Heart left ventricle (tissue), 13 donors: ENCODE data around the gene CCN2.

Experiments used
- CTCF ChIP-seq, 12 donors: fragments of 200-600 bp; sonication (generic) in 4 of 12; IDR thresholded peaks; one replicate each; pipeline versions ENCODE4 v1.5.0 to v1.8.0; 2018 to 2022; ENCODE audit warnings: antibody characterized with exemption in 12 of 12, mild to moderate bottlenecking in 5 of 12
- POLR2A ChIP-seq, 2 donors: fragments of 450-650 bp; IDR thresholded peaks; one replicate each; pipeline ENCODE4 v1.6.1; 2017; ENCODE audit warnings: antibody characterized with exemption in 2 of 2, mild to moderate bottlenecking in 2 of 2, moderate library complexity in 2 of 2
- donor health status: ischemic (EF 13 %, LVEDD 7.1; RV severe dilation, severe dysfunction).
- donor health status: DM: no; HTN: yes; CAD: no.
- donor health status: DM: no; HTN: no; CAD: no.
- donor health status: ischemic (EF 25% LVEDD 6.9; RV normal size, moderate dysfunction).
- donor health status: ischemic (EF 25% LVEDD 5.7; RV mildly dilated, moderate dysfunction).
- donor health status: ischemic (EF 35%, LVEDD 5.7; RV mildly dilated, moderate dysfunction).
- donor health status: nonischemic (EF 11% LVEDD 7.7; RV severe dilation, severe dysfunction).
- donor health status: DM: yes; HTN: yes; CAD: no.
- donor health status: PGD.
- donor health status: ischemic (EF 29% LVEDD 5.4; RV normal size, mild dysfunction).
- donor health status: nonischemic (EF 23%, LVEDD 6.1; RV moderate dilation, normal function).

GRCh38 chr6:131920656-131921055 is 30.5 kb downstream of the CCN2 start:
- TF ChIP-seq CTCF (IDR thresholded peaks at IDR 0.05) (no peak), POLR2A (IDR thresholded peaks at IDR 0.05) (no peak)
